H1 (cell line): ENCODE measurements around the gene FECH. TPM values are rescaled to one million over a fixed set of nuclear protein-coding genes. Genes with fewer than 3 reads are reported as not detected.

Experiments
- CTCF ChIA-PET: fragments of 300-600 bp; sonication (Branson Sonifier 250); formaldehyde crosslinking; loops from one replicate; lab custom pipeline; 2021; ENCODE audit not compliant: partially characterized antibody; lab: Charles Lee
- POLR2A ChIA-PET: fragments of 300-600 bp; sonication (Branson Sonifier 250); formaldehyde crosslinking; loops from one replicate; lab custom pipeline; 2021; ENCODE audit warnings: inconsistent platforms; ENCODE audit not compliant: partially characterized antibody; lab: Charles Lee
- DNase-seq, 2 experiments: peaks; one replicate each; pipeline versions ENCODE4 v3.0.0 to v3.0.0-alpha.2; 2010 to 2022; ENCODE audit warnings: low spot score in 2 of 2, low read depth in 1 of 2, mixed read lengths in 1 of 2
- FAIRE-seq: peaks from 2 replicates; lab custom pipeline; 2011; peaks lifted over from hg19 to GRCh38; lab: Jason Lieb, UNC
- H2AFZ ChIP-seq: 2 replicates; pipeline ENCODE4 v1.8.1; 2012; ENCODE audit warnings: low read length, inconsistent platforms
- H2AK5ac ChIP-seq: 2 replicates; pipeline ENCODE4 v1.6.1; 2013; ENCODE audit warnings: low read depth, low read length
- H2BK120ac ChIP-seq: replicated peaks from 2 replicates; pipeline ENCODE3; 2013; ENCODE audit warnings: low read depth, low read length, inconsistent platforms
- H2BK12ac ChIP-seq: 2 replicates; pipeline ENCODE4 v1.6.1; 2013; ENCODE audit warnings: low read depth, low read length
- H2BK15ac ChIP-seq: 2 replicates; pipeline ENCODE4 v1.6.1; 2013; ENCODE audit warnings: low read length
- H2BK20ac ChIP-seq: 2 replicates; pipeline ENCODE4 v1.6.1; 2013; ENCODE audit warnings: low read length
- H2BK5ac ChIP-seq: 2 replicates; pipeline ENCODE4 v1.6.1; 2013; ENCODE audit warnings: low read depth, low read length
- H3K14ac ChIP-seq: 2 replicates; pipeline ENCODE4 v1.6.1; 2013; ENCODE audit warnings: inconsistent platforms; ENCODE audit not compliant: insufficient read length
- H3K18ac ChIP-seq: 2 replicates; pipeline ENCODE4 v1.6.1; 2013; ENCODE audit warnings: low read length; ENCODE audit errors: extremely low read depth
- H3K23ac ChIP-seq: 2 replicates; pipeline ENCODE4 v1.6.1; 2013; ENCODE audit warnings: inconsistent platforms; ENCODE audit not compliant: insufficient read length
- H3K23me2 ChIP-seq: 2 replicates; pipeline ENCODE4 v1.6.1; 2013; ENCODE audit warnings: low read depth, low read length
- H3K27ac ChIP-seq: 2 replicates; pipeline ENCODE4 v1.6.1; 2011; ENCODE audit warnings: low read depth, low read length, inconsistent platforms
- H3K27me3 ChIP-seq, 4 experiments: replicated peaks in 1 of 4; 1 replicate in 1 of 4; 2 replicates in 3 of 4; pipeline versions ENCODE4 v1.6.1 to v1.8.1; 2011 to 2013; ENCODE audit warnings: low read length in 3 of 4, mild to moderate bottlenecking in 3 of 4, inconsistent platforms in 2 of 4, mixed read lengths in 2 of 4, moderate library complexity in 1 of 4; ENCODE audit not compliant: control insufficient read depth in 3 of 4, insufficient read depth in 3 of 4; ENCODE audit errors: extremely low read depth in 1 of 4
- H3K36me3 ChIP-seq, 4 experiments: 2 replicates each; pipeline versions ENCODE4 v1.6.1 to v1.8.1; 2011 to 2013; ENCODE audit warnings: mild to moderate bottlenecking in 4 of 4, low read length in 3 of 4, moderate library complexity in 2 of 4, control low read depth in 1 of 4, inconsistent platforms in 1 of 4; ENCODE audit not compliant: insufficient read depth in 4 of 4, control insufficient read depth in 2 of 4
- H3K4ac ChIP-seq: replicated peaks from 2 replicates; pipeline ENCODE3; 2013; ENCODE audit warnings: low read length, low read depth, mixed read lengths, inconsistent platforms; ENCODE audit not compliant: insufficient read length
- H3K4me1 ChIP-seq, 4 experiments: replicated peaks in 1 of 4; 1 replicate in 1 of 4; 2 replicates in 3 of 4; pipeline versions ENCODE4 v1.6.1 to v1.8.1; 2011 to 2013; ENCODE audit warnings: low read length in 3 of 4, inconsistent platforms in 2 of 4, mixed read lengths in 1 of 4; ENCODE audit not compliant: insufficient read depth in 4 of 4, control insufficient read depth in 3 of 4
- H3K4me2 ChIP-seq, 2 experiments: 2 replicates each; pipeline versions ENCODE4 v1.6.1 to v1.8.1; 2011 to 2013; ENCODE audit warnings: low read depth in 2 of 2, low read length in 2 of 2, control low read depth in 1 of 2, inconsistent platforms in 1 of 2, mild to moderate bottlenecking in 1 of 2; ENCODE audit not compliant: insufficient read depth in 1 of 2
- H3K4me3 ChIP-seq, 4 experiments: fragments of 200-600, 300-600 bp in 1 of 4; sonication (generic), shearing (Covaris generic), sonication (Bioruptor Twin) in 1 of 4; 2 replicates each; pipeline versions ENCODE4 v1.5.1 to v1.8.1; 2011 to 2016; ENCODE audit warnings: low read length in 4 of 4, low read depth in 3 of 4, control low read depth in 2 of 4, inconsistent platforms in 2 of 4, mild to moderate bottlenecking in 2 of 4, mixed read lengths in 1 of 4, moderate library complexity in 1 of 4; ENCODE audit not compliant: insufficient read depth in 2 of 4; ENCODE audit errors: extremely low read depth in 1 of 4
- H3K56ac ChIP-seq: replicated peaks from 2 replicates; pipeline ENCODE3; 2013; ENCODE audit warnings: low read depth, mild to moderate bottlenecking, mixed read lengths, low read length, inconsistent platforms; ENCODE audit not compliant: insufficient read length
- H3K79me1 ChIP-seq: 2 replicates; pipeline ENCODE4 v1.6.1; 2013; ENCODE audit warnings: low read depth, low read length, control low read depth
- H3K79me2 ChIP-seq, 2 experiments: 2 replicates each; pipeline versions ENCODE4 v1.6.1 to v1.8.1; 2012 to 2013; ENCODE audit warnings: low read length in 2 of 2, mild to moderate bottlenecking in 2 of 2, inconsistent platforms in 1 of 2; ENCODE audit not compliant: insufficient read depth in 2 of 2, control insufficient read depth in 1 of 2
- H3K9ac ChIP-seq, 4 experiments: replicated peaks in 1 of 4; 1 replicate in 1 of 4; 2 replicates in 3 of 4; pipeline versions ENCODE4 v1.6.1 to v1.8.1; 2011 to 2013; ENCODE audit warnings: low read depth in 3 of 4, low read length in 3 of 4, control low read depth in 2 of 4, mild to moderate bottlenecking in 2 of 4, moderate library complexity in 2 of 4, inconsistent platforms in 1 of 4; ENCODE audit errors: extremely low read depth in 1 of 4
- H3K9me3 ChIP-seq, 2 experiments: 2 replicates each; pipeline versions ENCODE4 v1.6.1 to v1.8.1; 2012 to 2013; ENCODE audit warnings: mild to moderate bottlenecking in 2 of 2, moderate library complexity in 2 of 2, control low read depth in 1 of 2, inconsistent platforms in 1 of 2, low read depth in 1 of 2, low read length in 1 of 2, mixed read lengths in 1 of 2; ENCODE audit not compliant: insufficient read depth in 2 of 2
- H4K20me1 ChIP-seq, 2 experiments: replicated peaks in 1 of 2; 2 replicates each; pipeline versions ENCODE3 to v1.8.1; 2011 to 2013; ENCODE audit warnings: inconsistent platforms in 2 of 2, low read length in 2 of 2, mild to moderate bottlenecking in 1 of 2; ENCODE audit not compliant: insufficient read depth in 2 of 2, control insufficient read depth in 1 of 2
- H4K5ac ChIP-seq: 2 replicates; pipeline ENCODE4 v1.6.1; 2013; ENCODE audit warnings: low read length, low read depth, mixed read lengths, inconsistent platforms; ENCODE audit not compliant: insufficient read length
- H4K8ac ChIP-seq: 2 replicates; pipeline ENCODE4 v1.8.0; 2013; ENCODE audit warnings: mild to moderate bottlenecking, moderate library complexity, low read length, inconsistent platforms; ENCODE audit not compliant: insufficient read depth; ENCODE audit errors: extremely low read depth
- H4K91ac ChIP-seq: replicated peaks from 2 replicates; pipeline ENCODE3; 2013; ENCODE audit warnings: low read length, mixed read lengths, inconsistent platforms; ENCODE audit not compliant: insufficient read length
- CTBP2 ChIP-seq: IDR thresholded peaks from 2 replicates; pipeline ENCODE4 v1.7.0; 2011; ENCODE audit warnings: borderline replicate concordance, mild to moderate bottlenecking, moderate library complexity, mixed read lengths, low read length; ENCODE audit not compliant: insufficient read depth, insufficient read length
- EGR1 ChIP-seq: IDR thresholded peaks from 2 replicates; pipeline ENCODE4 v1.6.1; 2011; ENCODE audit warnings: low read depth, low read length, borderline replicate concordance
- EZH2 ChIP-seq: fragments of 200-600 bp; sonication (generic); IDR thresholded peaks from 2 replicates; pipeline ENCODE4 v1.7.1; 2012; ENCODE audit warnings: low read depth, mild to moderate bottlenecking, moderate library complexity, low read length, inconsistent platforms; ENCODE audit not compliant: severe bottlenecking
- GTF2F1 ChIP-seq: IDR thresholded peaks from 2 replicates; pipeline ENCODE4 v1.6.1; 2012; ENCODE audit warnings: low read depth, low read length, improper control_type of control experiment, borderline replicate concordance
- MAX ChIP-seq: IDR thresholded peaks from 2 replicates; pipeline ENCODE4 v1.6.1; 2012; ENCODE audit warnings: inconsistent platforms
- SAP30 ChIP-seq: fragments of 300-600 bp; sonication (generic); IDR thresholded peaks from 2 replicates; pipeline ENCODE4 v1.7.1; 2012; ENCODE audit warnings: low read length, moderate library complexity, mild to moderate bottlenecking, inconsistent platforms; ENCODE audit not compliant: insufficient read depth, insufficient replicate concordance
- TBP ChIP-seq: IDR thresholded peaks from 2 replicates; pipeline ENCODE4 v1.6.1; 2011; ENCODE audit warnings: low read depth, low read length, improper control_type of control experiment
- ZNF274 ChIP-seq: IDR thresholded peaks from 2 replicates; pipeline ENCODE4 v1.7.0; 2012; ENCODE audit warnings: low read length, borderline replicate concordance; ENCODE audit errors: extremely low read depth
- WGBS, 2 experiments: shearing (Covaris generic) in 1 of 2; methylation state at CpG; one replicate each; pipeline versions ENCODE4 v1.1.6 to v1.1.7; 2013 to 2015; ENCODE audit warnings: low lambda C conversion rate in 2 of 2, mixed read lengths in 2 of 2, inconsistent platforms in 1 of 2, low coverage in 1 of 2, missing lambda C conversion rate in 1 of 2; ENCODE audit not compliant: insufficient replicate concordance in 2 of 2, insufficient coverage in 1 of 2, insufficient read length in 1 of 2; ENCODE audit errors: extremely low coverage in 1 of 2, missing lambda C conversion rate in 1 of 2; 5-methylcytosine and 5-hydroxymethylcytosine counted together
- polyA plus RNA-seq, 7 experiments: library from polyadenylated mRNA; depleted of rRNA in 3 of 7; stranded (reverse) in 5 of 7; unstranded in 2 of 7; fragments of >200 nt in 5 of 7; fragments of 200-250 nt in 2 of 7; gene quantifications; 1 replicate in 5 of 7; 2 replicates in 1 of 7; 4 replicates in 1 of 7; pipeline versions ENCODE4 v1.2.1 to v1.2.3, GENCODE V29; 2011 to 2013; ENCODE audit warnings: missing spikeins in 2 of 7, mixed read lengths in 2 of 7
- total RNA-seq: library from RNA; stranded (reverse); fragmentation: NEBNext Ultra II Directional; extraction: Animal tissue kit (Norgen Biotek cat#: 25700); gene quantifications from 2 replicates; pipeline ENCODE4 v1.2.1, GENCODE V29; 2021

The FECH gene
- total and polyA plus RNA-seq, 2 of the 8 experiments (the other 6 are each of a cell fraction or from before 2014, with no cell fraction given), result 13.1 to 26.6 TPM

GRCh38 chr18:57527556-57528229, 58.8 kb downstream of the FECH start:
- ChIA-PET POLR2A (no interaction called here), CTCF (interaction anchor here (0.6 kb wide), 1 partner anchor 540 kb away, joined by 3 read pairs; no protein-coding TSS in a partner anchor)
- Histone ChIP-seq H3K56ac (no peak overlapping the region), H2AFZ (no peak overlapping the region), H4K5ac (no peak overlapping the region), H3K79me2 (no peaks in the 10 kb centered on the region), H3K4me3 (no peak overlapping the region), H3K9me3 (no peaks in the 10 kb centered on the region), H3K36me3 (no peaks in the 10 kb centered on the region), H4K8ac (no peak overlapping the region), H3K4me1 (peaks cover 0 to 2% (median under 1%) of the 10 kb centered on the region in 4 experiments; a peak in 4 of 7 replicates), H3K27ac (no peak overlapping the region), H4K20me1 (no peaks in the 10 kb centered on the region), H2BK12ac (no peak overlapping the region), H3K23ac (no peak overlapping the region), H3K9ac (no peak overlapping the region), H3K14ac (no peak overlapping the region), H3K4me2 (no peak overlapping the region), H2BK5ac (no peak overlapping the region), H2AK5ac (no peak overlapping the region), H3K18ac (no peak overlapping the region), H2BK15ac (no peak overlapping the region), H2BK20ac (no peak overlapping the region), H3K23me2 (no peaks in the 10 kb centered on the region; the same call in 1 of the 2 replicates), H3K79me1 (no peaks in the 10 kb centered on the region), H3K27me3 (no peaks in the 10 kb centered on the region), H3K4ac (no peak overlapping the region), H2BK120ac (no peak overlapping the region), H4K91ac (no peak overlapping the region)
- 85% methylated on average over 13 of the region's 13 CpGs; no CpG with 5 or more reads in 1 of the 2 experiments for WGBS, 2 experiments
- FAIRE-seq (no peak), DNase-seq (no peak)
- TF ChIP-seq CTBP2 (no peak), EZH2 (no peak), SAP30 (no peak), GTF2F1 (no peak), TBP (no peak), MAX (no peak), EGR1 (no peak), ZNF274 (no peak)
